ENCODE measurements around the gene SOHLH2. TPM values are rescaled to one million over a fixed set of nuclear protein-coding genes. Genes with fewer than 3 reads are reported as not detected.

SOHLH2 gene
- total RNA-seq, 1 experiment from 2014 or later = not detected

GRCh38 chr13:36146511-36147269, 67.7 kb downstream of the SOHLH2 start:
- in situ Hi-C loops (cut with HindIII; ENCODE audit: low pct_unique_long_range_greater_than_20kb, low sequenced_read_pairs) = no loop called here
- DNase-seq (ENCODE audit: low read depth) = no peak

GRCh38 chr13:36143738-36144137, 70.6 kb downstream of the SOHLH2 start:
- no peak for DNase-seq (ENCODE audit: low read depth)
- in situ Hi-C loops (cut with HindIII; ENCODE audit: low pct_unique_long_range_greater_than_20kb, low sequenced_read_pairs) = no loop called here

- no peak for DNase-seq (ENCODE audit: low read depth)
- in situ Hi-C loops (cut with HindIII; ENCODE audit: low pct_unique_long_range_greater_than_20kb, low sequenced_read_pairs) = no loop called here
Measured at GRCh38 chr13:36142735-36143134, 71.6 kb downstream of the SOHLH2 start.

GRCh38 chr13:36135876-36136275, 78.5 kb downstream of the SOHLH2 start:
- in situ Hi-C loops (cut with HindIII; ENCODE audit: low pct_unique_long_range_greater_than_20kb, low sequenced_read_pairs) = no loop called here
- no peak for DNase-seq (ENCODE audit: low read depth)

- in situ Hi-C loops (cut with HindIII; ENCODE audit: low pct_unique_long_range_greater_than_20kb, low sequenced_read_pairs) = no loop called here
Measured at GRCh38 chr13:36134632-36135031, 79.7 kb downstream of the SOHLH2 start.

DNA sequence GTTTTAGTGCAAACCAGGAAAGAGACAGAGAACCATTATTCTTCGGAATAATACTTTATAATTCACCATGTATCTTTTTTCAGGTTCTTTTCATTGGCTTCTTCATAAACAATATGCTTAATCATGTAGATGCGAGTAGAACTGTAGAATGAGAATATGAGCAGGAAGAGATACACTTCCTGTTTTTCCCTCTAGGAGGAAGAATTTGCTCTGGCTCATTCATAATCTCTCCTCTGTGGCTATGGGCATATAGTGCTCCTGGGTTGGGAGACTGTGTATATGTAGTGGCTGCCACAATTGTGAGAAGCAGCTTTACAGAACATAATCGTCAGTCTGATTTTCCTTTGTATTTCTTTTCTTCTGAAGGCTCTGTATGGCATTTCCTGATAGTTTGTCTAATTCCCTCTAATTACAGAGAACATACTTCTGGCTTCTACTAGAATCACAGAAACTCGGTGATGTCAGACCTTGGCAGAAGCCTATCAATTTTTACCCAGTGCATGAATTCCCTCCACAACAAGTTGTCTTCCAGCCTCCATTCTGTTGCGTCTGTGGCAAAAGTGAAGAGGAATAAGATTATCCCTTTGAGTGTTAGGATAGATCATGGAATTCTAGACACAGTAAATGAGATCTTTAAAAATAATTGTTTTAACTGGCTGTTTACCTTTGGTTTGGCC, 80.3 kb downstream of the SOHLH2 start:
- DNase-seq (ENCODE audit: low read depth) = no peak
- in situ Hi-C loops (cut with HindIII; ENCODE audit: low pct_unique_long_range_greater_than_20kb, low sequenced_read_pairs) = no loop called here

More at GRCh38 chr13:36134632-36135031, 79.7 kb downstream of the SOHLH2 start:
- DNase-seq (ENCODE audit: low read depth) = no peak

- in situ Hi-C loops (cut with HindIII; ENCODE audit: low pct_unique_long_range_greater_than_20kb, low sequenced_read_pairs) = no loop called here
Measured at GRCh38 chr13:36132376-36132775, 82.0 kb downstream of the SOHLH2 start.

GRCh38 chr13:36131931-36132297, 82.4 kb downstream of the SOHLH2 start:
- peak; percentile 19 for DNase-seq (ENCODE audit: low read depth)
- in situ Hi-C loops (cut with HindIII; ENCODE audit: low pct_unique_long_range_greater_than_20kb, low sequenced_read_pairs) = no loop called here

More at GRCh38 chr13:36132376-36132775, 82.0 kb downstream of the SOHLH2 start:
- no peak for DNase-seq (ENCODE audit: low read depth)

GRCh38 chr13:36131222-36131930, 83.0 kb downstream of the SOHLH2 start, which contains the start of gene DCLK1:
TSS of gene DCLK1 (minus strand) at chr13:36131382.
- in situ Hi-C loops (cut with HindIII; ENCODE audit: low pct_unique_long_range_greater_than_20kb, low sequenced_read_pairs) = no loop called here
- DNase-seq (ENCODE audit: low read depth) = peak; percentile 66

- in situ Hi-C loops (cut with HindIII; ENCODE audit: low pct_unique_long_range_greater_than_20kb, low sequenced_read_pairs) = no loop called here
- DNase-seq (ENCODE audit: low read depth) = peak; percentile 22
Measured at GRCh38 chr13:36130552-36131221, 83.7 kb downstream of the SOHLH2 start.

- no peak for DNase-seq (ENCODE audit: low read depth)
- in situ Hi-C loops (cut with HindIII; ENCODE audit: low pct_unique_long_range_greater_than_20kb, low sequenced_read_pairs) = no loop called here
Measured at GRCh38 chr13:36130193-36130551, 84.2 kb downstream of the SOHLH2 start.

- DNase-seq (ENCODE audit: low read depth) = no peak
- in situ Hi-C loops (cut with HindIII; ENCODE audit: low pct_unique_long_range_greater_than_20kb, low sequenced_read_pairs) = no loop called here
Measured at GRCh38 chr13:36129539-36129938, 84.8 kb downstream of the SOHLH2 start.

DNA sequence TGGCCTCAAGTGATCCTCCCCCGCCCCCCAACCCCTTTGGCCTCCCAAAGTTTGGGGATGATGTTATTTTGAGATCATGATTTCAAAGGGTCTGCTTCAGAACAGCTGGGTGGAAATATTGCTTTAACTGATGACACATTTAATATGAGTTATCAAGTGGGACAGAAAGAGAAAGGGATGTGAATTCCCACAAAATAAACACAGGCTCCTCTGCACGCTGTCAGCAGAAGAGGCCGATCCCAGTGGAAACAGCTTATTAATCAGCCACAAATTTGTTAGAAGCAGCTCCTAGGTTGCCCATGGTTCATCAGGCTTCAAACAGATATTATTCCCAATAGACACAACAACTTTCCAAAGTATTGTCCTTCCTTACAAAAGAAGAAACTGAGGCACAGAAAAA, 87.9 kb downstream of the SOHLH2 start:
- no peak for DNase-seq (ENCODE audit: low read depth)
- in situ Hi-C loops (cut with HindIII; ENCODE audit: low pct_unique_long_range_greater_than_20kb, low sequenced_read_pairs) = no loop called here

- DNase-seq (ENCODE audit: low read depth) = no peak
- in situ Hi-C loops (cut with HindIII; ENCODE audit: low pct_unique_long_range_greater_than_20kb, low sequenced_read_pairs) = no loop called here
Measured at GRCh38 chr13:36125841-36126240, 88.5 kb downstream of the SOHLH2 start.

DNA sequence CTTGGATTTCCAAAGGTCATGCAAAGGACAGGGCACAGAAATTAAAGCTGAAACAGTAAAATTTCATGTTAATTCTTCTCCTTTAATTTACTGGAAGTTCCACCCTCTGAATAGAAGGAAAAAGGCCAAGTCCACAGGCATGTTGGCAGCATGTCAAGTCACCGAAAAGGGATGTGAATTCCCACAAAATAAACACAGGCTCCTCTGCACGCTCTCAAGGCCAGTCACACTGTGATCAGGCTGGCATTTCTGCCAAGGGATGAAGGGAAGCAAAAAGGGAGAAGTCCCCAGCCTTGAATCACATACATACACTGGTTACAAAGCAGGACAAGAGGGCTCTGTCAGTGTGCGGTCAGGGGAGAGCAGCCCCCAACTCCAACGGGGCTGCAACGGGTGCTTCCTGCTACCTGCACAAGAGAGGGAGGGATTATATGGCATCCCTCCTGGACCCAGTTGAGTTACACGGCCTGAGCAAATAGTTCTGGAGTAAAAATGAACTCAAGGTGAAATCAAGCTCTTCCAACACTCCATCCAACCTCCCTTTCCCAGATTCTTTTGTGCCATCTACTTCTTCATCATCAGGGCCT, 90.0 kb downstream of the SOHLH2 start:
- in situ Hi-C loops (cut with HindIII; ENCODE audit: low pct_unique_long_range_greater_than_20kb, low sequenced_read_pairs) = no loop called here
- DNase-seq (ENCODE audit: low read depth) = no peak

All from Caki2 (cell line).